Mucosa of rectum (tissue), 2 donors: ENCODE measurements around the gene HOXA3.
A peak's percentile ranks its signal among the peaks of the same experiment; 100 is the strongest.

Source experiments
- H3K27ac ChIP-seq, 2 donors: one replicate each; pipeline ENCODE4 v1.7.0; 2013; ENCODE audit warnings: inconsistent platforms in 2 of 2, low read depth in 2 of 2, low read length in 2 of 2
- H3K27me3 ChIP-seq, 2 donors: one replicate each; pipeline ENCODE4 v1.7.0; 2013; ENCODE audit warnings: low read length in 2 of 2; ENCODE audit not compliant: control insufficient read depth in 2 of 2, insufficient read depth in 2 of 2
- H3K36me3 ChIP-seq, 2 donors: one replicate each; pipeline ENCODE4 v1.7.0; 2013; ENCODE audit warnings: low read length in 2 of 2; ENCODE audit not compliant: control insufficient read depth in 2 of 2, insufficient read depth in 2 of 2
- H3K4me1 ChIP-seq, 2 donors: one replicate each; pipeline ENCODE4 v1.7.0; 2013; ENCODE audit warnings: low read length in 2 of 2, mild to moderate bottlenecking in 1 of 2; ENCODE audit not compliant: control insufficient read depth in 2 of 2, insufficient read depth in 2 of 2
- H3K4me3 ChIP-seq, 2 donors: one replicate each; pipeline ENCODE4 v1.7.0; 2013; ENCODE audit warnings: low read length in 2 of 2
- H3K9ac ChIP-seq, 2 donors: one replicate each; pipeline ENCODE4 v1.7.0; 2013; ENCODE audit warnings: low read length in 2 of 2, low read depth in 1 of 2, mild to moderate bottlenecking in 1 of 2
- H3K9me3 ChIP-seq, 2 donors: one replicate each; pipeline ENCODE4 v1.7.0; 2013; ENCODE audit warnings: low read length in 2 of 2; ENCODE audit not compliant: control insufficient read depth in 2 of 2
- donor health status: healthy.
- donor health status: Normal muscosa, but diverticular disease.

The HOXA3 gene

GRCh38 chr7:27154901-27155815, 2.8 kb upstream of the HOXA3 start:
- Histone ChIP-seq H3K4me3 (peak overlapping the region; percentile 80 to 82), H3K27ac (peak overlapping the region; percentile 92 to 99), H3K4me1 (peaks cover 38 to 39% of the 10 kb centered on the region in 2 donors), H3K27me3 (peaks cover 7 to 14% of the 10 kb centered on the region in 2 donors), H3K36me3 (no peaks in the 10 kb centered on the region), H3K9ac (peak overlapping the region; percentile 79 to 81), H3K9me3 (no peaks in the 10 kb centered on the region)

- Histone ChIP-seq H3K4me3 (peak overlapping the region; percentile 80 to 82), H3K36me3 (no peaks in the 10 kb centered on the region), H3K9ac (peak overlapping the region; percentile 21 to 79), H3K27ac (peak overlapping the region in 1 of 2 donors; percentile 99), H3K27me3 (peaks cover 7 to 14% of the 10 kb centered on the region in 2 donors), H3K9me3 (no peaks in the 10 kb centered on the region), H3K4me1 (peaks cover 34 to 35% of the 10 kb centered on the region in 2 donors)
Measured at GRCh38 chr7:27154369-27154768, 2.0 kb upstream of the HOXA3 start.

- peaks cover 32 to 38% of the 10 kb centered on the region in 2 donors for H3K4me1 ChIP-seq
- H3K9ac ChIP-seq = peak overlapping the region in 1 of 2 donors; percentile 86
- H3K27me3 ChIP-seq = peaks cover 7 to 14% of the 10 kb centered on the region in 2 donors
- peak overlapping the region; percentile 93 to 99 for H3K27ac ChIP-seq
- no peaks in the 10 kb centered on the region for H3K36me3 ChIP-seq
- H3K4me3 ChIP-seq = peak overlapping the region in 1 of 2 donors; percentile 82
- no peaks in the 10 kb centered on the region for H3K9me3 ChIP-seq
Measured at GRCh38 chr7:27153526-27153925, 1.1 kb upstream of the HOXA3 start.

GRCh38 chr7:27152816-27153442, 546 bp upstream of the HOXA3 start:
- H3K36me3 ChIP-seq = no peaks in the 10 kb centered on the region
- H3K4me1 ChIP-seq = peaks cover 38 to 43% of the 10 kb centered on the region in 2 donors
- peak overlapping the region; percentile 56 to 82 for H3K4me3 ChIP-seq
- H3K9ac ChIP-seq = peak overlapping the region; percentile 86 to 96
- H3K27ac ChIP-seq = peak overlapping the region; percentile 93 to 99
- H3K9me3 ChIP-seq = no peaks in the 10 kb centered on the region
- peaks cover 7 to 14% of the 10 kb centered on the region in 2 donors for H3K27me3 ChIP-seq

- no peaks in the 10 kb centered on the region for H3K9me3 ChIP-seq
- H3K4me3 ChIP-seq = peak overlapping the region; percentile 82 to 97
- peaks cover 7 to 14% of the 10 kb centered on the region in 2 donors for H3K27me3 ChIP-seq
- peaks cover 0 to 2% of the 10 kb centered on the region in 2 donors for H3K36me3 ChIP-seq
- H3K9ac ChIP-seq = peak overlapping the region; percentile 86 to 96
- H3K27ac ChIP-seq = peak overlapping the region; percentile 93 to 99
- peaks cover 50 to 56% of the 10 kb centered on the region in 2 donors for H3K4me1 ChIP-seq
Measured at GRCh38 chr7:27151341-27151930, 947 bp downstream of the HOXA3 start.

GRCh38 chr7:27150568-27151340, 1.6 kb downstream of the HOXA3 start:
- Histone ChIP-seq H3K27me3 (peaks cover 7 to 14% of the 10 kb centered on the region in 2 donors), H3K4me1 (peaks cover 54 to 63% of the 10 kb centered on the region in 2 donors), H3K9ac (peak overlapping the region; percentile 86 to 96), H3K9me3 (no peaks in the 10 kb centered on the region), H3K27ac (peak overlapping the region; percentile 93 to 99), H3K4me3 (peak overlapping the region; percentile 82 to 97), H3K36me3 (peaks cover 0 to 5% of the 10 kb centered on the region in 2 donors)

- peaks cover 2 to 6% of the 10 kb centered on the region in 2 donors for H3K36me3 ChIP-seq
- H3K9ac ChIP-seq = peak overlapping the region; percentile 65 to 86
- peak overlapping the region; percentile 82 to 97 for H3K4me3 ChIP-seq
- no peaks in the 10 kb centered on the region for H3K9me3 ChIP-seq
- peaks cover 51 to 64% of the 10 kb centered on the region in 2 donors for H3K4me1 ChIP-seq
- peaks cover 7 to 14% of the 10 kb centered on the region in 2 donors for H3K27me3 ChIP-seq
- peak overlapping the region; percentile 93 to 99 for H3K27ac ChIP-seq
Measured at GRCh38 chr7:27149842-27150567, 2.4 kb downstream of the HOXA3 start.

- Histone ChIP-seq H3K36me3 (peaks cover 5 to 9% of the 10 kb centered on the region in 2 donors), H3K9me3 (no peaks in the 10 kb centered on the region), H3K27ac (peak overlapping the region; percentile 93 to 99), H3K27me3 (peaks cover 7% of the 10 kb centered on the region in 2 donors), H3K4me1 (peaks cover 51 to 66% of the 10 kb centered on the region in 2 donors), H3K9ac (peak overlapping the region; percentile 75 to 86), H3K4me3 (peak overlapping the region; percentile 61 to 82)
Measured at GRCh38 chr7:27148756-27149641, 3.4 kb downstream of the HOXA3 start.
